Suppressor macrophage treated with lipopolysaccharide for 4 hours (primary cell): Measurements from ENCODE around the gene TRIM50.
"Not testable (repeated sequence)": the region's sequence is repeated elsewhere in the genome, so short reads cannot be mapped to it uniquely, and the experiment has no call there.

Experiments used
- DNase-seq: peaks from one replicate; pipeline ENCODE4 v3.0.0-alpha.2; 2020

Gene TRIM50

DNA sequence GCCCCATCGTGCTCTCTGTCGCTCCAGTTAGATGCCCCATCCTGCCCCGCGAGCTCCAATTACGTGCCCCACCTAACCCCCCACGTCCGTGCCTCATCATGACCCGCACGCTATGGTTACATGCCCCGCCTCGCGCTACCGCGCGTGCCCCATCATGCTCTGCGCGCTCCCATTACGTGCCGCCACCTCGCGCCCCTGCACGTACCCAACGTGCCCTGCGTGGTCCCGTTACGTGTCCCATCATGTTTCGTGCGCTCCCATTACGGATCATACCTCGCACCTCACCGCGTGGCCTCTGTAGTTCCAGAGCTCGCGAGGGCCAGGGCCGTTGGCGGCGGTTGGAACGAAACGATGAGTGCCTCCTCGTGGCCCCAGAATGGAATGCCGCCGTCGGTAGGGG, at the start of gene TRIM50, which contains the start of gene FKBP6:
Gene TRIM50 (minus strand): TSS at position 161 of the 400 bp plus-strand sequence. CDS start 3,295 bp downstream, outside the sequence.
Gene FKBP6 (plus strand): TSS at position 240 of the 400 bp plus-strand sequence. CDS start 268 bp downstream, outside the sequence.
- DNase-seq: not testable (repeated sequence)

DNA sequence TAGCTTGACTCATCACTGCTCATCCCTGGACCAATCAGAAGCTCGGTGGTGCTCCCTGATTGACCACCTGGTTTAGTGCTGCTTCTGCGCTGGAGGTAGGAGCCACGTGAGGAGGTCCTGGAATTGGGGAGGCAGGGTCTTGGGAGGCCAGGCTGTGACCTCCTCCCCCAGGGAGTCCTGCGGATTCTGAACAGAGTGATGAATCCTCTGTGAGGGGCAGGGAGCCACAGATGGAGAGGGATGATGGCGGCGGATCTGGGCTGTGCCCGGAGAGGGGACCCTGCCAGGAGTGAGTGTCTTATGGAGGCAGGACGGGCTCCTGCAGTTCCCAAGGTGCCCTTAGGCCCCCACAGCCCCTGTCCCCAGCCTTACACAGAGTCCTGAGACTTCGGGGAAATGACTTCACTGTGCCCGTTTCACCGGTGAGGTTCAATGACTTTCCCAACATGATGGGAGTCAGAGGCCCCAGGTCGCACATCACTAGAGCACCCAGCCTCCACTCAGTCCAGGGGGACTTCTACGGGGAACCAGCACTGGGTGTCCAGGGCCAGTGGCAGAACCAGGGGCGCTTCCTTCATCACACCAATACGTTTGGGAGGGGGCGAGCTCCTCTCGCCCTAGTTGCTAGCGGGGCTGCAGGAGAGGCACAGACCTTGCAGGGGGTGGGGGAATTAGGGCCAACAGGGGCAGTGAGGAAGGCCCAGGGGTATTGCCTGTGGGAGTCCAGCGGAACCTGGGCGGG, 49.0 kb upstream of the TRIM50 start:
- DNase-seq: no peak

DNA sequence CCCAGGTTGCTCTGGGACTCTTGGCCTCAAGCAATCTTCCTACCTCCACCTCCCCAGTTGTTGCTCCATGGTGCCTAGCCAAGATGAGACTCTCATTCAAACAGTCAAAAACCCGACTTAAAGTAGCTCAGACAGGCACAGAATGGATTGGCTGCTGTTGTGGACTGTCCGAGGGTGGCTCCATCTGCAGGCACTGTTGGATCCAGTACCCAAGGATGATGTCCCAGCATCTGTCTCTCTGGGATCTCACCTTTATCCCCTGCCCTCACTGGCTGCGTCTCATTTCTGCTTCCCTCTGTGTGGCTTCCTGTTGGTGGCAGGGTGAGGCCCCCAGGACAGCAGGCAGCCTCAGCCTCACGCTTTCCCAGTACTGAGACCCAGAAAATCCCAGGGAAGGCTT, 48.4 kb upstream of the TRIM50 start:
- DNase-seq: not testable (repeated sequence)

DNA sequence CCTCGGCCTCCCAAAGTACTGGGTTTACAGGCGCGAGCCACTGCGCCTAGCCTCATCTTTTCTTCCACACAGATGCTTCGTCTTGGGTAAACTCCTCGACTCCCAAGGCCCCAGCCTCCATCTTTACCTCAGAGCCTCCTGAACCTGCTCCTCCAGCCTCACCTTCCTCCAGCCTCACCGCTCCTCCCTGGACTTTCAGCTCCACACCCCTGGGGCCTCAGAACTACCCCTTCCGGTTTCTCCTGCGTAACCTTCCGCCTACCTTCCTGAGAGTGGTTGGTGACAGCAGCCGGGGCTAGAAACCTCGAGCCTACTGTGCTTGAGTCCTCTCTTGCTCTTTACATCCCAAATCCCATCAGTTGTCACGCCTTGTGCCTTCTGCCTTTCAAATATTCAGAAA, 45.9 kb upstream of the TRIM50 start:
- no peak for DNase-seq

DNA sequence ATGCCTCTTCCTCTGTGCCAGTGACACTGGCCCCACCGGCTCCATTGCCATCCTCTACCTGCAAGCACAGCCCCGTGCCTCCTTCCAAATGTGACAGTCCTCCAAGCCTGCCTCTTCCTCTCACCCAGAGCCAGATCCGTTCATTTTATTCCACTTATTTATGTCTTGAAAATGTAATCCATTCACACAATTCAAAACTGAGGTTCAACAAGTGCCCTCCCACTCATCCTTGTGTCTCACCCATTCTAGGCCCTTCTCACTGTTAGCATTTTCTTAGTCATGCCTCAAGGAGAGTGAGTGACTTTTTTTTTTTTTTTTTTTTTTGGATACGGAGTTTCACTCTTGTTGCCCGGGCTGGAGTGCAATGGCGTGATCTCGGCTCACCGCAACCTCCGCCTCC, 41.7 kb upstream of the TRIM50 start:
- DNase-seq: no peak

DNA sequence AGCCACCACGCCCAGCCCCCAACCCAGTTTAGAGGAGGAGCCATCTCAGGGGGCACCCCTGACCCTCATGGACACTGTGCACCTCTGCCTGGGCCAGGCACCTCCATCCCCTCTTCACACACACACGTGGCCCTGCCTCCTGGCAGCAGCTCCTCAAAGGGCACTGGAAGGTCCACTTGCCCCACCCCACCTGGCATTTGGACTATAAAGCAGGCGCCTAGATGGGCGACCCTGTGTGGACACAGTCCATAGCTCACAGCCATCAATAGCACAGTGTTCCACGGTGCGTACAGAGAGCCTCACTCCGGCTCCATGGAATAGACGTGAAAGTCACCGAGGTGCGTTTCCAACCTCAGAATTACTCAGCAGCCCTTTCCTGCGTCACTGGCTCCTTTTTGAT, 41.1 kb upstream of the TRIM50 start:
- DNase-seq: no peak

DNA sequence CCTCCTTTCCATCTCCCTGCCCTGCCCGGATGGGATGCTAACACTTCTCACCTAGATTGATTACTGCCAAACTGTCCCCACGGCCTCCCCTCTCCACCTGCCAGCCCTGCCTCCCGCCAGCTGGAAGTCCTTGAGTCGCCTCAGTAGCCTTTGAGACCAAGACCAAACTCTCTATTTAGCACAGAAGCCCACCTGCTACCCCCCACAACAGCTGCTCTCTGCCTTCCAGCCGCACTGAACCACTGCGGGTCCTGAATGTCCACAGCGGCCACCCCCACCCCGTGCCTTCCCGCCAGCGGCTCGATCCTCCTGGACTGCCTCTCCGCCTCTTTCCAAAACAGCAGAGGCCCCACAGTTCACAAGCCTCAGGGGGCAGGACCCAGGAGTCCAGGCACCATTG, 39.1 kb upstream of the TRIM50 start:
- DNase-seq: no peak

DNA sequence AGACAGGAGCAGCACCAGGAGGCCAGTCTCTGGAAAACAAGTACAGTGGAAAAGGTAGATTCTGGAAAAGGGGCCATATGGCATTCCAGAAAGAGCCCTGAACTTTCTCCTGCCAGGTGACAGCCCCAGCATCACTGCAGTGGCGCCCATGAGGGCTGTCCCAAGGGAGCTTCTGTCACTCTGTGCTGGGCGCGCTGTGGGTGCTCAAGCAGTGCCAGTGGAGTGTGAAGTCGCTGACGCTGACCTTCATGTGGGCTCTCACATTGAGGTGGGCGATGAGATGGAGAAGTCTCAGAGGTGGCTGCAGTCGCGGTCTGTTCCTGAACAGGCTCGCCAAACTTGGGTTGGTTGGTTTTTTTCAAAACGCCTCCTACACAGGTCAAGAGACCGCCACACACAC, 38.2 kb upstream of the TRIM50 start:
- no peak for DNase-seq

DNA sequence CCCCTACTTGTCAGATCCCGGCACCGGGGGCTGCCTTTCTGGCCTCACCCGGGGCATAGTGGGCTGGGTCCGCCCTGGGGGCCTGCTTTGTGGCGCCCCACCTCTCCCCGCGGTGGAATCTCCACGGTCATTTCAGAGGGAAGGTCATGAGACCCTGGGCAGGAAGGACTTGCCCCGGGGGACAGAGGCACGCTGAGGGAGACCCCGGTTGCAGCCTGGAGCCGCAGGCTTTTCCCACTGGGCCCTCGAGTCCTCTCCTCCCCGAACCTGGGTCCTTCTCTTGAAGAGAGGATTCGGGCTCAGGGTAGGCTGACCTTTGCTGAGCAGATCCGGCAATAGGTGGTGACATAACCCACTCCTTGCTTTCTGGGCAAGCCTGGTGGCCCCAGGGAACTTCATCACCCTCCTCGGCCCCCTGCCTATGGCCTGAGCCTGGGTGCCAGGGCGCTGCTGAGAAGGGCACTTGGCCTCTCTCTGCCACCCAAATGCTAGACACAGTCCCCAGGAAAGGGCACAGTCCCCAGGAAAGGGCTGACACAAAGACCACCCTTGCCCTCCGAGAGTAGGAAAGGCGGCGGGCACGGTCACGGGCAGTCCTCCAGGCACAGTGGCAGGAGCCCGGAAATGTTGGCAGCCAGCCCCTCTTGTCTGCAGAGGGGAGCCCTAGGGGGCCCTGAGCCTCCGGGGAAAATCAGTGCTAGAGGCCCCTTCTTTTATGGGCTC, 36.3 kb upstream of the TRIM50 start:
- no peak for DNase-seq

DNA sequence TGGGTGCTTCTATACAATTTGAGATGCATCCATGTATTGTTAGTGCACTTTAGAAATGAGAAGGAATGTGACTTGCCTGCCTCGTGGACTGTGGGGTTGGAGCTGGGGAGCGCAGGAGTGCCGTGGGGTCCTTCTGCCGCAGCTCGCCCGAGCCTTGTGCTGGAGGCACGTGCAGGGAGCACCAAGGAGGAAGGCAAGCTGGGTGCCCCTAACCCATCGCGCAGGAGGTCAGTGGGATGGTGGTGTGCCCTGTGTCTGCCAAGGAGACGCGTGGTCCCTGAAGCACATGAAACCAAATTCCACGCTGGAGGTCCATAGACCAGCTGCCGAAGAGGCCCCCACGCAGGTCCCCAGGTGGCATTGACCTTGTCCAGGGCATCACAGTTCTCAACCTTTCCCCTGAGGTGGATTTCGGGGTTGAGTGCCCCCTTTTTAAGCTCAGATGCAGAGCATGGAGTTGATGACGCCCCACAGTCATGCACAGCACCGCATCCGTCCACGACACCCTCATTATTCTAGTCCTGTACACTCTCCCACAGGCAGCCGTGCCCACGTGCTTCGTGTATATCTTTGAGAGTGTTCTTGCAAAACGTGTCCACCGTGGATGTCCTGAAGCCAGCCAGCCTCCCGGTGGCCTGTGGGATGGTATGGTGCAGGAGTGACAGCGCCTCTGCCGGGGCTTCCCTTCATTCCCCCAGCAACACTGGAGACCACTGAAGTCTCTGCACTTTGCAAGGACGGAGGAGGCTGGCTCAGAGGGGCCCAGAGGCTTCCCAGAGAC, 35.5 kb upstream of the TRIM50 start:
- no peak for DNase-seq

DNA sequence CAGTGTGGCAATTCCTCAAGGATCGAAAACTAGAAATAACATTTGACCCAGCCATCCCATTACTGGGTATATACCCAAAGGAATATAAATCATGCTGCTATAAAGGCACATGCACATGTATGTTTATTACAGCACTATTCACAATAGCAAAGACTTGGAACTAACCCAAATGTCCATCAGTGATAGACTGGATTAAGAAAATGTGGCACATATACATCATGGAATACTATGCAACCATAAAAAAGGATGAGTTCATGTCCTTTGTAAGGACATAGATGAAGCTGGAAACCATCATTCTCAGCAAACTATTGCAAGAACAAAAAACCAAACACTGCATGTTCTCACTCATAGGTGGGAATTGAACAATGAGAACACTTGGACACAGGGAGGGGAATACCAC, 32.7 kb upstream of the TRIM50 start:
- DNase-seq: not testable (repeated sequence)

DNA sequence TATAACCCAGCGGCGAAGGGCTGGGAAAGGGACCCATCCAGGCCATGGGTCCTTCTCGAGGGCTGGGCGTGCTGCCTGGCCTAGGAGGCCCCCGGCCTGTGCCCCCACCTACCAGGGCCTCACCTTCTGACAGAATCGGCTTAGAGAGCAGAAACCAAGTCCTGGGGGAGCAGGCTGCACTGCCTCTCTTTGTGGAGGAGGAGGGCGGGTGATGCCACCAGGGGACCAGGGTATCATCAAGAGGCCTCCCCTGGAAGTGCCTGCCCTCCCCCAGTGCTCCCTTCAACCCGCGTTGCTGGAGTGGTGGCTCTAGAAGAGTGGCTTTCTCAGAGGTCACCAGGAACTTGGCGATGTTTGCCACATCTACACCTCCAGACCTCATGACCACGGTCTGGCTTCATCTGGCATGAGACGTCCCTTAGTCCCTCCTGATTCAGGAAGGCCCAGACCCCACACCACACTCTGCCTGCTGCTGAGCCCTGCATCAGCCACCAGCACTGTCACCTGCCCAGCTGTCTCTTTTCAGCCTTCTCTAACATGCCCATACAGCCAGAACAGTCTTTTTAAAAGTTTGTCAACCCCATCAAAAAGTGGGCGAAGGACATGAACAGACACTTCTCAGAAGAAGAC, 32.0 kb upstream of the TRIM50 start:
- no peak for DNase-seq

DNA sequence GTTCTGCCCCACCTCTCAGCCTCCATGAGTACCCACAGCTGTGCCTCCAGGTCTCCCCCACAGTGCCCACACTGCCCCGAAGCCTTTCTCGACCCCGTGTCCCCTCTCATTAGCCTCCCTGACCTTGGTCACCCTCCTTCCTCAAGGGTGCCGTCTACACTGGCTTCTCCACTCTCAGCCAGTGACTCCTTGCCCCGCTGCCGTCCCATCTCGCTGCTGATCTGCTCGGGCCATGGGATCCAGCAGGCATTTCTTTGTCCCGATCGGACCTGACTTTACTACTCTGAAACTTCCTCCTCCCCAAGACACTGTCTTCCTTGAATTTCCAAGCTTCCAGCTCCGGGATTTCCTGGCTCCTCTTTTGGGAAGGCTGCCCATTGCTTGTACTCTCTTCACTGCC, 31.4 kb upstream of the TRIM50 start:
- no peak for DNase-seq

DNA sequence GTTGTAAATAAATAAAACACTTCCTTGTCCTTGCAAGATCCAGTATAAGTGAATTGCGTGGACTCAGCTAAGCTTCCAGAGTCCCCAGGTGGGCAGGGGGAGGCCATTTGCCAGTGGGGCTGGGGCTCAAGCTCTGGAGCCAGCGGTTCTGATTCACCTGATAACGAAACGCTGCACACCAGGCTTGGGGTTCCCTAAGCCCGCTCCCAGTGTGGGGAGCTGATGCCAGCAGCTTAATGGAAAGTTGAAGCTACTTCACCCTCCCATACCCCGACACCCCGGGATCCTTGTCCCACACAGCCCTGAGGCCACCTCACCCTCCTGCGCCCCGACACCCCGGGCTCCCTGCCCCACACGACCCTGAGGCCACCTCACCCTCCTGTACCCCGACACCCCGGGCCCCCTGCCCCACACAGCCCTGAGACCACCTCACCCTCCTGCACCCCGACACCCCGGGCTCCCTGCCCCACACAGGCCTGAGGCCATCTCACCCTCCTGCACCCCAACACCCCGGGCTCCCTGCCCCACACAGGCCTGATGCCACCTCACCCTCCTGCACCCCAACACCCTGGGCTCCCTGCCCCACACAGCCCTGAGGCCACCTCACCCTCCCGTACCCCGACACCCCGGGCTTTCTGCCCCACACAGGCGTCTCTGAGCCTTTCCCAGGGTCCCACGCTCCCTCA, 30.9 kb upstream of the TRIM50 start:
- DNase-seq: no peak

DNA sequence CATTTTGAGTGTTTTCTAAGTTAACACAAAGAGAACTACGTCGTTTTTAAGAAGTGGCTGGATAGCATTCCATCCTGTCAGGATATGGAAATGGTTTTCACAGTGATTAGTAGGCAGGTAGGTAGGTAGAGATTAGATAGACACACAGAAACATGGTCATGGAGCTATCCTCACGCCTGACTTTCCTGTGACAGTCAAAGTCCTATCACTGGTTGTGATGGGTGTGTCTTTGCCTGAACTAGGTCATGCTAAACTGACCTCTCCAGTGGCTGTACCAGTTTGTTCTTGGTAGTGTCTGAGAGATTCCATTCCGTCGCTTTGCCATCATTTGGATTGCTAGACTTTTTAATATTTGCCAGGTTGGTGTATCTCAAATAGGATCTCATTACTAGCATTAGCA, 28.3 kb upstream of the TRIM50 start:
- DNase-seq: no peak

DNA sequence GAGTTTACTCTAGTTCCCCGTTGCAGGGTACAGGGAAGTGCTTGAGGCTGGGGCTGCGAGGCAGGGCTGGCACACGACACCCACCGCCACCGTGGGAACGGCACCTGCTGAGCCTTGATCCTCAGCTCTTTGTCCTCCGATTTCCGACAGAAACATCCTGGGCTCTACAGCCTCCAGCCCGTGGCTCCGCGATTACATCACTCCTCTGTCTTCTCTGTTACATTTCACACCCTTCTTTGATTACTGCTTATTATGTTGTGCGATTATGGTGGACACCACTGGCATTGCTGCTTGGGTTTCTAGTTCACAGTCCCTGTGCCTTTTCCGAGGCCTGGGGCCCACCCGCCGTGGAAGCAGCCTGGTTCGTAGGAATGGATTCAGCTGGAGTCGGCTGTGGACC, 26.9 kb upstream of the TRIM50 start:
- no peak for DNase-seq

DNA sequence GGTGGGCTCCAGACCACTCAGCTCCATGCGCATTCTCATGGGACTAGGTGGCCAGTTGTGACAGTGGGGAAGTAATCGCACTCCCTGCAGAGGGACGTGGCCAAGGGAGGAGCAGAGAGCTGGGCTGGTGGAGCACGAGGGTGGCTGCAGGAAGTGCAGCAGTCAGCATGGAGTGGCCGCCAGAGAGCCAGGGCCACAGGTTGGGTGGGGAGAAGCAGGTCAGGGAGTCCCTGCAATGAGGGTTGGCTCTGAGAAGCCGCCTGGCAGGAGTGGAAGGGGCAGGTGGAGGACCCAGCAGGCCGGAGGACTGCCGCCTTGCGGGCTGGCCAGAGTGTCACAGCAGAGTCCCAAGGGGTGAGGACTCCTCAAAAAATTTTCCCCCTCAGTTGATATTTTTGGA, 26.3 kb upstream of the TRIM50 start:
- no peak for DNase-seq

DNA sequence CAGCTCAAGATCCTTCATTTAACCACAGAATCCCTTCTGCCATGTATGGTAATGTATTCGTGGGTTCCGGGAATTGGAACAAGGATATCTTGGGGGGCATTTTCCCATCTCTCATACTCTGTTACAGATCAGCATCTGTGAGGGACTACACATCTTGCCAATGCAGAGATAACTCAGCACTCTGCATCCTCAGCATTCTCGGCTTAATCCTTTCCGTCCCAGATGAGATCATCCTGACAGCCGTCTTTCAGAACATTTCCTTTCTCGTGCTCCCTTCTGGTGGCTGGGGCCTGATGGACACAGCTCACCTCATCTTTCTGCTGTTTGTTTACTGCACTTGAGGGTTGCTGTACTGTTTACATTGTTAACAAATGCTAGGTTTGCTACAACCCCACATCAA, 25.4 kb upstream of the TRIM50 start:
- no peak for DNase-seq

DNA sequence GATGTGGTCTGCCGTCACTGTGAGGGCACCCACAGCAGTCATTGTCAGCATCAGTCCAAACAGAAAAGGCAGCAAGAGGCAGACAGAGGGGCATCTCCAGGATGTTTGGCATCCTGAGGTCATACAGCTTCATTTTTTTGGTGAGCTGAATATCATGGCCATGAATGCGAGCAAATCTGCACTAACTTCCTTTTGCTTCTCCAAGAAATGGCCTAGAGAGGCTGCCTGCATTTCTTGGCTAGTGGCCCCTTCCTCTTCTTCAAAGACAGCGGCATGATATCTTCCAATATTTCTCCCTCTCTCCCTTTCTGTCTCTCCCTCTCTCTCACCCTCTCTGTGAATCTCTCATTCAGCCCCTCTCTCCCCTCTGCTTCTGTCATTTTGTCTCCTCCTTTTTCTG, 24.9 kb upstream of the TRIM50 start:
- no peak for DNase-seq

DNA sequence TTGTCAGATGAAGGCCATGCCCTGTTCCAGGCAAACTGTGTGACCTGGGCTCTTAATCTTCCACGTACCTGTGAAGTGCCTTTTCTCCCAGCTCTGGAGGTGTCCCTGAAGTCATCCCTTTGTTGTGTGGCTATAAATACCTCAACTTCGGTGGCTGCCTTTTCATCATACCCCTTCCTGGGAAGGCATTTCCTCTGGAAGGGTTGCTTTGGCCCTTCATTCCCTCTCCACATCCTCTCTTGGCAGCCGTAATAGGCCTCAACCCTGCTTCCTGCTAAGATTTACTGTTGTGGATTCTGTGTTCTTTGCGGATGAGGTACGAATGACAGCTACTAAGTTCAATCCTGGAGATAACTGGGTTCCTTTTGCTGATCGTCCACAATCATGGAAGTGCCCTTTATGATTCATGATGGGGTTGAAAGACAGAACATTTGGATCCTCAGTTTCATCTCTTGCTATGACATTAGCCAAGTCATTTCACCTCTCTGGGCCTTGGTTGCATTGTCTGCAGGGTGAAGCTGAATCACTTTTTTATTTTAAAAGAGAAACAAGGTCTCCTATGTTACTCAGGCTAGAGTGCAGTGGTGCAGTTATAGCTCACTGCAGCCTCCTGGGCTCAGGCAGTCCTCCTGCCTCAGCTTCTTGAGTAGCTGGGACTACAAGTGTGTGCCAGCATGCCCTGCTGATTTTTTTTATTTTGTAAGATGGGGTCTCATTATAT, 23.7 kb upstream of the TRIM50 start:
- no peak for DNase-seq

DNA sequence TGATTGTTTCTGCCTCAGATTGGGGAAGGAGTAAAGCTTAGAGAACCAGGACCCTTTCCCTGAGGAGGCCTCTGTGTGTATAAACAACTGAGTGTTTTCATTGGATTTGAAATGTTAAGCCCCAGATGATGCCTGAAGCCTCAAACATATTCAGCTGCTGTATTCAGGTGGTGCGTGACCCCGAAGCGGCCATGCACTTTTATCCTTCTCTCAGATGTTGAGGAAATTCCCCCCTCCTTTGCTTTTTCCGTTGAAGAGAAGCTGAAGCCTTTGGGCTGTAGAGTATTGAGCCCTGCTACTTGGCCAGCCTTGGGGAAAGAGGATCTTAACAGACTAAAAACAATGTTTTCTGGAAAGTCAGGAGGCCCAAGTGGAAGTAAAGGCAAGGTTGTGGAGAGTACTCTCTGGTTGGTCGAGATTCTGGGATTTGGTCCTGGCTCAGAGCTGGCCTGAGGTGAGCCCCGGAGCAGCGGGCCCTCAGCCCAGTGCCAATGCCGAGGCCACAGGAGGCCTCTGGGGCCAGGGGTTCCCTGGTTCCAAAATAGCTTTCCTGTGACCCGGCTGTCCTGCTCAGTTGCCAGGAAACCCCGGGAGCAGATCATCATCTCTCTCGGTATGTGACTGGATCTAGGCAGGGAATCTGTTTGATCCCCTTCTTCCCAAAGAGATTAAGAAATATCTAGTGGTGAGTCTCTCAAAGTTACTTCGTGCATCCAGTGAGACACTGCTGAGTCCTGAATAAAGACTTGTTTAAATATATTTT, 22.6 kb upstream of the TRIM50 start:
- no peak for DNase-seq
